ENCODE measurements around the gene ZSWIM4.

Gene ZSWIM4

GRCh38 chr19:13831537-13832467 is 36.6 kb downstream of the ZSWIM4 start:
- no peaks in the 10 kb centered on the region for H3K27me3 ChIP-seq (ENCODE audit: control insufficient read depth, insufficient read depth, low read length)
- no peaks in the 10 kb centered on the region for H3K4me1 ChIP-seq (ENCODE audit: control insufficient read depth, insufficient read depth, low read length)
- peaks cover 12% of the 10 kb centered on the region for H3K36me3 ChIP-seq (ENCODE audit: control insufficient read depth, insufficient read depth, low read length)
- no peak overlapping the region for H3K9ac ChIP-seq (ENCODE audit: low read depth, low read length)
- no peak overlapping the region for H3K4me3 ChIP-seq (ENCODE audit: low read depth, low read length)
- no peaks in the 10 kb centered on the region for H3K9me3 ChIP-seq (ENCODE audit: control insufficient read depth, insufficient read depth, low read length)

DNA sequence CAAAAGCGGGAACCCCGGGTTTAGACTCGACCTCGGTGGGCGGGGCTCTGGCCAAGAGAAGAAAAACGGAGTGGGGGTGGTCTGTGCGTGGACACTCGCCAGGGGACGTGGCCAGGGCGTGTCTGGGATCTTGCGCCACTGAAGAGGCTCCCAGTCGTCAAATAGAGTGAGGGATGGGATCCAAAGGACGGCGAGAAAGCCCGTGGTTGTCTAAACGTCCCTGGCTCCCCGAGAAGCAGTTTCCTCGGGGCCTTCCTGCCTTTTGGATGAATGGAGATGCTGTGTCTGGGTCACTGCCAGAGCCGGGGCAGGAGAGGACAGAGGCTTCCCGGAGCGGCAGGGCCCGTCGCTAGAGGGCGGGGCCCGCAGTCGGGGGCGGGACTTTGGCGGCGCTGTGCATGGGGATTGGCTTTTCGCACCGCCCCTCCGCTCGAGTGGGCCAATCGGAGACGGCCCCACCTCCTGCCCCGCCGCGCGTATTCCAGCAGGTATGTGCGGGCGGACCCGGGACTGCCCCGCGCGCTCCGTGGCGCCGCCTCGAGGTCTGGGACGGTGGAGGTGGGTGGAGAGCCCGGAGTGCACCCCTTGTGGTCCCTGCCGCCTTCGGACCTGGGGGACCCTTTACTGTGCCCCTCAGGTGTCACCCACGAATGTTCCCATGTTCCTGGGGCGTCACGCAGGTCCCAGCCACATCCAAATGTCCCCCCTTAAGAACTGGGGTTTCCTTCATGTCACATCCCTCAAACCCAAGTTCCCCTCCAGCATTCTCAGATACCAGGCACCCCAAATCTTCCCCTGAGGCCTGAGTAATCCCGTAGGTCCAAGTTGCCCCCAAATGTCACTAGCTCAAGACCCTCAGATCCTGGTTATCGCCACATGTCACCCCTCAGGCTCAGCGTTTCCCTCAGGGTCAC is 38.3 kb downstream of the ZSWIM4 start:
- peak overlapping the region; percentile 76 for H3K9ac ChIP-seq (ENCODE audit: low read depth, low read length)
- no peaks in the 10 kb centered on the region for H3K9me3 ChIP-seq (ENCODE audit: control insufficient read depth, insufficient read depth, low read length)
- H3K36me3 ChIP-seq (ENCODE audit: control insufficient read depth, insufficient read depth, low read length), result peaks cover 6% of the 10 kb centered on the region
- H3K4me1 ChIP-seq (ENCODE audit: control insufficient read depth, insufficient read depth, low read length), result no peaks in the 10 kb centered on the region
- H3K4me3 ChIP-seq (ENCODE audit: low read depth, low read length), result peak overlapping the region; percentile 66
- no peaks in the 10 kb centered on the region for H3K27me3 ChIP-seq (ENCODE audit: control insufficient read depth, insufficient read depth, low read length)

GRCh38 chr19:13834244-13835069 is 39.2 kb downstream of the ZSWIM4 start:
- Histone ChIP-seq H3K27me3 (ENCODE audit: control insufficient read depth, insufficient read depth, low read length) (no peaks in the 10 kb centered on the region), H3K4me1 (ENCODE audit: control insufficient read depth, insufficient read depth, low read length) (no peaks in the 10 kb centered on the region), H3K9ac (ENCODE audit: low read depth, low read length) (no peak overlapping the region), H3K4me3 (ENCODE audit: low read depth, low read length) (no peak overlapping the region), H3K9me3 (ENCODE audit: control insufficient read depth, insufficient read depth, low read length) (no peaks in the 10 kb centered on the region), H3K36me3 (ENCODE audit: control insufficient read depth, insufficient read depth, low read length) (peaks cover 5% of the 10 kb centered on the region)

DNA sequence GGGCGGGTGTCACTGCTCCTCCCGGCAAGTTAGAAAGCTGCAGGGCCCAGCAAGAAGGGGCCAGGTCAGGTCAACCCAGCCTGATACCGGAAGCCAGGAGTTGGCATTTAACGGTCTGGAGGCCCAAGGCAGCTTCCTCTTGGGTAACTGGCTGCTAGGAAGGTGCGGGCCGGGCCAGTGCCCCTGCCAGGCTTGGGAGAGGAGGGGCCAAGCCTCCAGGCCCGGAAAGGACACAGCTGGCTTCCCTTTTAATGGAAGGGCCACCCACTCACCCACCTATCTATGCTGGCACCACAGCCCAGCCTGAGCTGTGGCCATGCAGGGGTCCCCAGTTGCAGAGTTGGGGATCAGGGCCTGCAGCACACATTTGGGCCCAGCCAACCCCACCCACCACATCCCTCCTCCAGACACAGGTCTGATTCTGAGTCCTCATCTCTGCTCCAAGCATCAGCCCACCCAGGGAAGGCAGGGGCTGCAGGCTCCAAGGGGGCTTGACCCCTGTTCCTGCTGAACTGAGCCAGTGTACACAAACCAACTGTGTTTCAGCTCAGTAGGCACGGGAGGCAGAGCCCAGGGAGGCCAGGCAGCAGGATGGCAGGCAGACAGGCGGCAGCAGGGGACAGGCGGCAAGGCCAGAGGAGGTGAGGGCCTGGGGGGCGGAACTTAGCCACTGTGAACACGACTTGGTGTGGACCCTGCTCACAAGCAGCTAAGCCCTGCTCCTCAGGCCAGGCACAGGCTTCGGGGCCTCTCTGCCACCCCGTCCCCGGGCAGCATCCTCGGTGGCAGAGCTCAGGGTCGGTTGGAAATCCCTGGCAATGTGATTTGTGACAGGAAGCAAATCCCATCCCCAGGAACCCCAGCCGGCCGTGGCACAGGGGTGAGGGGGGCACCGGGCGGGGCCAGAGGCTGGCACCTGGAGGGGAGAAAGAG is 40.8 kb downstream of the ZSWIM4 start:
- Histone ChIP-seq H3K36me3 (ENCODE audit: control insufficient read depth, insufficient read depth, low read length) (no peaks in the 10 kb centered on the region), H3K9ac (ENCODE audit: low read depth, low read length) (no peak overlapping the region), H3K9me3 (ENCODE audit: control insufficient read depth, insufficient read depth, low read length) (no peaks in the 10 kb centered on the region), H3K27me3 (ENCODE audit: control insufficient read depth, insufficient read depth, low read length) (no peaks in the 10 kb centered on the region), H3K4me3 (ENCODE audit: low read depth, low read length) (no peak overlapping the region), H3K4me1 (ENCODE audit: control insufficient read depth, insufficient read depth, low read length) (no peaks in the 10 kb centered on the region)

GRCh38 chr19:13838435-13839129 is 43.3 kb downstream of the ZSWIM4 start:
- H3K4me1 ChIP-seq (ENCODE audit: control insufficient read depth, insufficient read depth, low read length), result no peaks in the 10 kb centered on the region
- H3K9me3 ChIP-seq (ENCODE audit: control insufficient read depth, insufficient read depth, low read length), result no peaks in the 10 kb centered on the region
- H3K9ac ChIP-seq (ENCODE audit: low read depth, low read length), result no peak overlapping the region
- H3K36me3 ChIP-seq (ENCODE audit: control insufficient read depth, insufficient read depth, low read length), result no peaks in the 10 kb centered on the region
- no peak overlapping the region for H3K4me3 ChIP-seq (ENCODE audit: low read depth, low read length)
- H3K27me3 ChIP-seq (ENCODE audit: control insufficient read depth, insufficient read depth, low read length), result no peaks in the 10 kb centered on the region

GRCh38 chr19:13839130-13839937 is 44.1 kb downstream of the ZSWIM4 start:
- Histone ChIP-seq H3K27me3 (ENCODE audit: control insufficient read depth, insufficient read depth, low read length) (no peaks in the 10 kb centered on the region), H3K36me3 (ENCODE audit: control insufficient read depth, insufficient read depth, low read length) (no peaks in the 10 kb centered on the region), H3K4me3 (ENCODE audit: low read depth, low read length) (no peak overlapping the region), H3K9ac (ENCODE audit: low read depth, low read length) (no peak overlapping the region), H3K4me1 (ENCODE audit: control insufficient read depth, insufficient read depth, low read length) (peaks cover 2% of the 10 kb centered on the region), H3K9me3 (ENCODE audit: control insufficient read depth, insufficient read depth, low read length) (no peaks in the 10 kb centered on the region)

DNA sequence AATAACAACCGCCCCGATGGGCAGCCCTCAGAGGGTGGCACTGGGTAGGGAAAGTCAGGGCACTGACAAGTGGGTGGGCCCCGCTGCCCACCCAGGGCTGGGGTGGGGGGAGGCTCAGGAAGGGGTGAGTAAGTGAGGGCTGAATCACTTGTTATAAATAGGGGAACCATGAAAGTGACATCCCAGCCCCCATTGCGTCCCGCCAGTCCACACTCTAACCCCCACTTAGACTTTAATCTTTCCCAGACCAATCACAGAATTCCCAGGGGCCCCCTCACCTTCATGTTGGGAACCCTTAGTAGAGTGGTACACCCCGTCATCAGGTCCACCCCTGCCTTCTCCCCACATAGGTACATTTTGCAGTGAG is 44.7 kb downstream of the ZSWIM4 start:
- Histone ChIP-seq H3K9ac (ENCODE audit: low read depth, low read length) (no peak overlapping the region), H3K4me3 (ENCODE audit: low read depth, low read length) (no peak overlapping the region), H3K36me3 (ENCODE audit: control insufficient read depth, insufficient read depth, low read length) (no peaks in the 10 kb centered on the region), H3K4me1 (ENCODE audit: control insufficient read depth, insufficient read depth, low read length) (peaks cover 2% of the 10 kb centered on the region), H3K9me3 (ENCODE audit: control insufficient read depth, insufficient read depth, low read length) (no peaks in the 10 kb centered on the region), H3K27me3 (ENCODE audit: control insufficient read depth, insufficient read depth, low read length) (no peaks in the 10 kb centered on the region)

- no peaks in the 10 kb centered on the region for H3K36me3 ChIP-seq (ENCODE audit: control insufficient read depth, insufficient read depth, low read length)
- peaks cover 2% of the 10 kb centered on the region for H3K4me1 ChIP-seq (ENCODE audit: control insufficient read depth, insufficient read depth, low read length)
- no peaks in the 10 kb centered on the region for H3K27me3 ChIP-seq (ENCODE audit: control insufficient read depth, insufficient read depth, low read length)
- no peak overlapping the region for H3K4me3 ChIP-seq (ENCODE audit: low read depth, low read length)
- H3K9ac ChIP-seq (ENCODE audit: low read depth, low read length), result no peak overlapping the region
- no peaks in the 10 kb centered on the region for H3K9me3 ChIP-seq (ENCODE audit: control insufficient read depth, insufficient read depth, low read length)
These were observed 45.3 kb downstream of the ZSWIM4 start for GRCh38 chr19:13840305-13841085.

GRCh38 chr19:13841086-13841961 is 46.1 kb downstream of the ZSWIM4 start:
- H3K9ac ChIP-seq (ENCODE audit: low read depth, low read length), result peak overlapping the region; percentile 37
- peak overlapping the region; percentile 62 for H3K4me3 ChIP-seq (ENCODE audit: low read depth, low read length)
- peaks cover 2% of the 10 kb centered on the region for H3K4me1 ChIP-seq (ENCODE audit: control insufficient read depth, insufficient read depth, low read length)
- no peaks in the 10 kb centered on the region for H3K36me3 ChIP-seq (ENCODE audit: control insufficient read depth, insufficient read depth, low read length)
- H3K9me3 ChIP-seq (ENCODE audit: control insufficient read depth, insufficient read depth, low read length), result no peaks in the 10 kb centered on the region
- no peaks in the 10 kb centered on the region for H3K27me3 ChIP-seq (ENCODE audit: control insufficient read depth, insufficient read depth, low read length)

Measured in iPS-15b (cell line).